ENCODE data around the gene STK32A.

- TF ChIP-seq CTCF (conservative IDR thresholded peaks at IDR 0.05) = no peak
- no peak for TF ChIP-seq ZFX (IDR thresholded peaks at IDR 0.05)
Observed at GRCh38 chr5:147234825-147235635, at the start of gene STK32A.

Data from C4-2B (cell line).